ENCODE measurements around the gene TIAM1. TPM values are rescaled to one million over a fixed set of nuclear protein-coding genes. Genes with fewer than 3 reads are reported as not detected.

TIAM1 gene
- total RNA-seq, 1 experiment from 2014 or later, result 22.5 TPM

DNA sequence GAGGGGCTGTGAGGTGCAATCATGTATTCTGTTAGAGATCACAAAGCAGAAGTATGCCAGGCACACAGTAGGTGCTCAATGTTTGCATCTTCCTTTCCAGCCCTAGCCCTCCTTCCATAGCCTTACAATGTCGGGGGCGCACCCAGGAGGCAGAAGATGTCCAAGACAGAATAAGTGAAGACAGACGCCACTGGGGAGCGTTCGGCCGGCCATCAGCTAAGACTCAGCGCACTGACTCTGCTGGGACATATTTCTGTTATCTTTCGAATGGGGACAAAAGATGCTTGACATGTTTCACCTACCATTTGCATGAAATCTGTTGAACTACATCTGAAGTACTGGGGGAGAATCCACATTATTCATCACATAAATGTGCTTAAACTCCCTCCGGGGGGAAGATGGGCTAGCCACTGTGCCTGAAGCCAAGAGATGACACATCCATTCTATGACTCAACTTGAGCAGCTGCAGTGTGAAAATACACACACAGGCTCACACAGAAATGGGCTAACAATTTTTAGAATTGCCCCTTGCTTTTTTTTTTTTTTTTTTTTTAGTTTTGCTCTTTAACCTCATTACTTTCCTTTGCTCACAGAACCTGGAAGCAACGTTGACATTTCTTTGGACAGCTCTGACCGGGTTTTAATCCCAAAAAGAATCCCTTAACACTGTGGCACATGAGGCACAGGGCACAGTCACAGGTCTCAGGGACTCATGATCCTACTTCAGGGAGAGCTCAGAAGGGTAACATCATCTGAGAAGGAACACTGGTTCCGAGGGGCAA lies 7.9 kb downstream of the TIAM1 start:
- no peaks in the 10 kb centered on the region for H3K9me3 ChIP-seq (ENCODE audit: insufficient read depth, low read depth)
- H3K36me3 ChIP-seq (ENCODE audit: low read depth), result no peaks in the 10 kb centered on the region
- H3K27me3 ChIP-seq (ENCODE audit: insufficient read depth, low read depth), result no peaks in the 10 kb centered on the region
- TF ChIP-seq CTCF (conservative IDR thresholded peaks at IDR 0.05), result no peak
- no peak overlapping the region for H2AFZ ChIP-seq
- H3K27ac ChIP-seq, result no peak overlapping the region
- 0 out of 2 replicates have a peak overlapping the region, but pooled peaks have one; percentile 26 for H3K4me2 ChIP-seq
- no peak overlapping the region for H3K4me3 ChIP-seq
- peaks cover 12% of the 10 kb centered on the region for H3K4me1 ChIP-seq (replicated peaks; ENCODE audit: insufficient read depth)
- POLR2A ChIA-PET (ENCODE audit: unreplicated experiment), result no interaction called here
- H4K20me1 ChIP-seq (ENCODE audit: insufficient read depth), result no peaks in the 10 kb centered on the region
- peak in 1 of 2 experiments; percentile 56 for DNase-seq
- H3K79me2 ChIP-seq (ENCODE audit: low read depth), result peaks cover 37% of the 10 kb centered on the region
- no TSS peak for BruUV-seq (replicated peaks)
- intact Hi-C loops (cut with micrococcal nuclease; ENCODE audit: unreplicated experiment), result no loop called here
- CTCF ChIA-PET, result no interaction called here
- no peaks in the 10 kb centered on the region for H3F3A ChIP-seq (ENCODE audit: insufficient read depth, low read depth)
- no peaks in the 10 kb centered on the region for H3K9me2 ChIP-seq (ENCODE audit: insufficient read depth)

DNA sequence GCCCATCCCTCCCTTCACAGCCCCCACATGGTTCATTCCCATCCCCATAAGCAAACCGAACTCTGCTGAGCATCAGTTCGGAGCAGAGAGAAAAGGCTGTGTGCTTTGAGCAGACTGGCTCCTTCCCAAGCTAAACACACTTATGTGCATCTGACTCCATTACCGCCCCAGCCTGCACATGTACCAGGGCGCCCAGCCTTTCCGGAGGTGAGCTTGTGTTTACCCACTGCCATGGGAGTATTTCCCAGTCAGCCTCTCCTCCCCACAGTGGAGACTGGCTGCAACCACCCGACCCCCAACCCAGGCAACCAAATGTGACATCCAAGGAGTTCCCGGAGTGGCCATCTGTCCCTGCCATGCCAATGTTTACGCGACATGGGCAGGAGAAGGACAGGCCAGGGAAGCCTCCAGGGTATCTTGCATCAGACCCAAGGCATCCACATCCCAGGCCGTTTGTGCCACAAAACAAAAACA lies 9.4 kb downstream of the TIAM1 start:
- no peak for DNase-seq
- no peak overlapping the region for H3K4me2 ChIP-seq
- intact Hi-C loops (cut with micrococcal nuclease; ENCODE audit: unreplicated experiment), result no loop called here
- H3F3A ChIP-seq (ENCODE audit: insufficient read depth, low read depth), result no peaks in the 10 kb centered on the region
- no TSS peak for BruUV-seq (replicated peaks)
- peaks cover 28% of the 10 kb centered on the region for H3K79me2 ChIP-seq (ENCODE audit: low read depth)
- peaks cover 9% of the 10 kb centered on the region for H3K4me1 ChIP-seq (replicated peaks; ENCODE audit: insufficient read depth)
- no peaks in the 10 kb centered on the region for H3K9me3 ChIP-seq (ENCODE audit: insufficient read depth, low read depth)
- CTCF ChIA-PET, result no interaction called here
- H3K9me2 ChIP-seq (ENCODE audit: insufficient read depth), result no peaks in the 10 kb centered on the region
- no peak for TF ChIP-seq EZH2 (IDR thresholded peaks at IDR 0.05; ENCODE audit: low read depth)
- no peak for TF ChIP-seq CTCF (conservative IDR thresholded peaks at IDR 0.05)
- POLR2A ChIA-PET (ENCODE audit: unreplicated experiment), result no interaction called here
- H3K27me3 ChIP-seq (ENCODE audit: insufficient read depth, low read depth), result no peaks in the 10 kb centered on the region
- H2AFZ ChIP-seq, result no peak overlapping the region
- no peaks in the 10 kb centered on the region for H4K20me1 ChIP-seq (ENCODE audit: insufficient read depth)
- H3K4me3 ChIP-seq, result no peak overlapping the region
- H3K27ac ChIP-seq, result no peak overlapping the region
- no peaks in the 10 kb centered on the region for H3K36me3 ChIP-seq (ENCODE audit: low read depth)

GRCh38 chr21:31332525-31332924 lies 11.5 kb downstream of the TIAM1 start:
- no peak for DNase-seq
- POLR2A ChIA-PET (ENCODE audit: unreplicated experiment), result no interaction called here
- peaks cover 9% of the 10 kb centered on the region for H3K4me1 ChIP-seq (replicated peaks; ENCODE audit: insufficient read depth)
- H3K9me3 ChIP-seq (ENCODE audit: insufficient read depth, low read depth), result no peaks in the 10 kb centered on the region
- H4K20me1 ChIP-seq (ENCODE audit: insufficient read depth), result no peaks in the 10 kb centered on the region
- CTCF ChIA-PET, result no interaction called here
- H3K27me3 ChIP-seq (ENCODE audit: insufficient read depth, low read depth), result no peaks in the 10 kb centered on the region
- no TSS peak for BruUV-seq (replicated peaks)
- H3K4me3 ChIP-seq, result no peak overlapping the region
- no peaks in the 10 kb centered on the region for H3K9me2 ChIP-seq (ENCODE audit: insufficient read depth)
- TF ChIP-seq EZH2 (IDR thresholded peaks at IDR 0.05; ENCODE audit: low read depth) (no peak), CTCF (conservative IDR thresholded peaks at IDR 0.05) (no peak)
- H3K36me3 ChIP-seq (ENCODE audit: low read depth), result no peaks in the 10 kb centered on the region
- peaks cover 27% of the 10 kb centered on the region for H3K79me2 ChIP-seq (ENCODE audit: low read depth)
- intact Hi-C loops (cut with micrococcal nuclease; ENCODE audit: unreplicated experiment), result no loop called here
- no peak overlapping the region for H3K27ac ChIP-seq
- no peaks in the 10 kb centered on the region for H3F3A ChIP-seq (ENCODE audit: insufficient read depth, low read depth)
- H2AFZ ChIP-seq, result no peak overlapping the region
- no peak overlapping the region for H3K4me2 ChIP-seq

Measured in PC-9 (cell line).